MCF 10A (cell line): Measurements from ENCODE around the gene MAP3K3. TPM values are rescaled to one million over a fixed set of nuclear protein-coding genes. Genes with fewer than 3 reads are reported as not detected.

Experiments
- BruUV-seq: library from RNA; stranded (reverse); fragments of 400-500 nt; replicated peaks from 2 replicates; lab custom pipeline; 2021; lab: Mats Ljungman, UMichigan
- CTCF ChIA-PET: fragments of 300-600 bp; sonication (Branson Sonifier 250); formaldehyde crosslinking; extraction: SDS; loops from one replicate; lab custom pipeline; 2021; ENCODE audit warnings: antibody characterized with exemption, inconsistent platforms; lab: Yijun Ruan, JAX
- POLR2A ChIA-PET: fragments of 300-600, 350-650 bp; sonication (Branson Sonifier 250); formaldehyde crosslinking; extraction: SDS; loops from one replicate; lab custom pipeline; 2020; ENCODE audit warnings: antibody characterized with exemption, inconsistent platforms; lab: Yijun Ruan, JAX
- DNase-seq: peaks from one replicate; pipeline ENCODE4 v3.0.0-alpha.2; 2018; ENCODE audit not compliant: unreplicated experiment
- H3K27ac Mint-ChIP-seq: one replicate; pipeline ENCODE4 v1.8.0; 2022; ENCODE audit warnings: mild to moderate bottlenecking, low read depth, mixed read lengths; ENCODE audit not compliant: unreplicated experiment
- H3K27me3 Mint-ChIP-seq: one replicate; pipeline ENCODE4 v1.8.0; 2022; ENCODE audit warnings: mixed read lengths; ENCODE audit not compliant: insufficient read depth, unreplicated experiment
- H3K36me3 Mint-ChIP-seq: one replicate; pipeline ENCODE4 v1.8.0; 2022; ENCODE audit warnings: mild to moderate bottlenecking, moderate library complexity, mixed read lengths; ENCODE audit not compliant: insufficient read depth, unreplicated experiment
- H3K4me1 Mint-ChIP-seq: one replicate; pipeline ENCODE4 v1.8.0; 2022; ENCODE audit warnings: mixed read lengths; ENCODE audit not compliant: insufficient read depth, unreplicated experiment
- H3K4me3 Mint-ChIP-seq: one replicate; pipeline ENCODE4 v1.8.0; 2022; ENCODE audit warnings: mild to moderate bottlenecking, moderate library complexity, mixed read lengths; ENCODE audit not compliant: unreplicated experiment
- H3K9me3 Mint-ChIP-seq: one replicate; pipeline ENCODE4 v1.8.0; 2022; ENCODE audit warnings: mixed read lengths; ENCODE audit not compliant: unreplicated experiment
- CTCF ChIP-seq: fragments of 200-600 bp; IDR thresholded peaks from one replicate; pipeline ENCODE4 v1.8.0; 2022; ENCODE audit warnings: antibody characterized with exemption, mild to moderate bottlenecking; ENCODE audit not compliant: unreplicated experiment
- intact Hi-C: fragments of 100-400 bp; cut with micrococcal nuclease; formaldehyde crosslinking; loops from 2 replicates; pipeline ENCODE4 v1.14.1; 2022
- total RNA-seq: library from RNA; stranded (reverse); gene quantifications from 2 replicates; pipeline ENCODE4 v1.2.3, GENCODE V29; 2022

The MAP3K3 gene
- total RNA-seq, 1 experiment from 2014 or later, result 12.8 TPM

- no peaks in the 10 kb centered on the region for H3K9me3 Mint-ChIP-seq
- no peak for TF ChIP-seq CTCF
- BruUV-seq, result no TSS peak
- H3K4me3 Mint-ChIP-seq, result no peak overlapping the region
- ChIA-PET CTCF (no interaction called here), POLR2A (interaction anchor here (0.6 to 1.2 kb wide), 2 partner anchors 9 to 102 kb away, joined by 3 read pairs; no protein-coding TSS in a partner anchor)
- DNase-seq, result no peak
- H3K27me3 Mint-ChIP-seq, result no peaks in the 10 kb centered on the region
- H3K27ac Mint-ChIP-seq, result no peak overlapping the region
- intact Hi-C loops, result no loop called here
- peaks cover 21% of the 10 kb centered on the region for H3K36me3 Mint-ChIP-seq
- no peaks in the 10 kb centered on the region for H3K4me1 Mint-ChIP-seq
These were observed 43.5 kb downstream of the MAP3K3 start for GRCh38 chr17:63665527-63666214.

GRCh38 chr17:63672856-63673255, 50.6 kb downstream of the MAP3K3 start:
- peaks cover 18% of the 10 kb centered on the region for H3K4me1 Mint-ChIP-seq
- no peaks in the 10 kb centered on the region for H3K36me3 Mint-ChIP-seq
- no peak for DNase-seq
- H3K9me3 Mint-ChIP-seq, result no peaks in the 10 kb centered on the region
- no peak overlapping the region for H3K27ac Mint-ChIP-seq
- BruUV-seq, result no TSS peak
- no peak overlapping the region for H3K4me3 Mint-ChIP-seq
- POLR2A ChIA-PET, result no interaction called here
- TF ChIP-seq CTCF, result no peak
- intact Hi-C loops, result no loop called here
- no peaks in the 10 kb centered on the region for H3K27me3 Mint-ChIP-seq
- CTCF ChIA-PET, result interaction anchor here (0.9 kb wide), 1 partner anchor 11 kb away, joined by 3 read pairs; no protein-coding TSS in a partner anchor

- no peak for TF ChIP-seq CTCF
- ChIA-PET CTCF (interaction anchor here (0.5 to 1.5 kb wide), 9 partner anchors 10 to 267 kb away, joined by 3 to 5 read pairs (median 3); no protein-coding TSS in a partner anchor), POLR2A (interaction anchor here (0.7 to 1.8 kb wide), 5 partner anchors 9 to 153 kb away, joined by 3 to 8 read pairs (median 4); no protein-coding TSS in a partner anchor)
- Mint-ChIP-seq H3K27me3 (no peaks in the 10 kb centered on the region), H3K9me3 (no peaks in the 10 kb centered on the region), H3K4me1 (peaks cover 18% of the 10 kb centered on the region), H3K4me3 (no peak overlapping the region), H3K27ac (no peak overlapping the region), H3K36me3 (no peaks in the 10 kb centered on the region)
- DNase-seq, result no peak
- BruUV-seq, result no TSS peak
- intact Hi-C loops, result no loop called here
These were observed 53.0 kb downstream of the MAP3K3 start for GRCh38 chr17:63675231-63675606.

- H3K27me3 Mint-ChIP-seq, result no peaks in the 10 kb centered on the region
- H3K36me3 Mint-ChIP-seq, result no peaks in the 10 kb centered on the region
- ChIA-PET CTCF (interaction anchor here (0.5 to 1.5 kb wide), 10 partner anchors 9 to 643 kb away, joined by 3 to 5 read pairs (median 3); no protein-coding TSS in a partner anchor), POLR2A (interaction anchor here (0.7 to 1.8 kb wide), 6 partner anchors 9 to 707 kb away, joined by 3 to 8 read pairs (median 4); partner anchors contain the start of gene MAP3K3)
- H3K4me3 Mint-ChIP-seq, result peak overlapping the region; percentile 37
- no peaks in the 10 kb centered on the region for H3K9me3 Mint-ChIP-seq
- DNase-seq, result peak; percentile 89
- H3K4me1 Mint-ChIP-seq, result peaks cover 18% of the 10 kb centered on the region
- intact Hi-C loops, result no loop called here
- TF ChIP-seq CTCF, result no peak
- no peak overlapping the region for H3K27ac Mint-ChIP-seq
- BruUV-seq, result no TSS peak
These were observed 53.7 kb downstream of the MAP3K3 start for GRCh38 chr17:63675607-63676546.
